SKM-1 (cell line): ENCODE measurements around the gene LANCL2.
A peak's percentile ranks its signal among the peaks of the same experiment; 100 is the strongest.

ENCODE experiments used
- DNase-seq: peaks from one replicate; lab custom pipeline; 2025; ENCODE audit not compliant: unreplicated experiment; lab: John Stamatoyannopoulos, UW

Gene LANCL2

DNA sequence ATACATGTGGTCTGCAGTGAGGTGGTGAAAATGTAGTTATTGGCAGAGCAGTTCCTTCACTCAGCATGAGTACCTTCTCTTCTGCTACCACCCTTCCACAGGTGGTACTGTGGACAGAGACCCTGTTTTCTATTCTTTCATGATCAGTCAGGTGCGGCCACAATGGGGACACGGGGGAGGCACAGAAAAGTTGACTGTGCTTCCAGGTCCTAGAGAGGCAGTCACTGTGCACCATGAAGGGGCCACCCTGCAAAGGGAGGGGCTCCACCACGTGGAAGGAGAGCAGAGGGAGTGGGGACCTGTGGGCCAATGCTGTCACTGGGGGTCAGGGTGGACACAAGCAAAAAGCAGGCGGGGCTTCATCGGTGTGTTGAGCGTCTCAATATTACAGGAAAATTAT lies 3.6 kb upstream of the LANCL2 start:
- DNase-seq, result no peak

GRCh38 chr7:55362927-55363326 lies 2.2 kb upstream of the LANCL2 start:
- no peak for DNase-seq

GRCh38 chr7:55363386-55364170 lies 1.6 kb upstream of the LANCL2 start:
- no peak for DNase-seq

DNA sequence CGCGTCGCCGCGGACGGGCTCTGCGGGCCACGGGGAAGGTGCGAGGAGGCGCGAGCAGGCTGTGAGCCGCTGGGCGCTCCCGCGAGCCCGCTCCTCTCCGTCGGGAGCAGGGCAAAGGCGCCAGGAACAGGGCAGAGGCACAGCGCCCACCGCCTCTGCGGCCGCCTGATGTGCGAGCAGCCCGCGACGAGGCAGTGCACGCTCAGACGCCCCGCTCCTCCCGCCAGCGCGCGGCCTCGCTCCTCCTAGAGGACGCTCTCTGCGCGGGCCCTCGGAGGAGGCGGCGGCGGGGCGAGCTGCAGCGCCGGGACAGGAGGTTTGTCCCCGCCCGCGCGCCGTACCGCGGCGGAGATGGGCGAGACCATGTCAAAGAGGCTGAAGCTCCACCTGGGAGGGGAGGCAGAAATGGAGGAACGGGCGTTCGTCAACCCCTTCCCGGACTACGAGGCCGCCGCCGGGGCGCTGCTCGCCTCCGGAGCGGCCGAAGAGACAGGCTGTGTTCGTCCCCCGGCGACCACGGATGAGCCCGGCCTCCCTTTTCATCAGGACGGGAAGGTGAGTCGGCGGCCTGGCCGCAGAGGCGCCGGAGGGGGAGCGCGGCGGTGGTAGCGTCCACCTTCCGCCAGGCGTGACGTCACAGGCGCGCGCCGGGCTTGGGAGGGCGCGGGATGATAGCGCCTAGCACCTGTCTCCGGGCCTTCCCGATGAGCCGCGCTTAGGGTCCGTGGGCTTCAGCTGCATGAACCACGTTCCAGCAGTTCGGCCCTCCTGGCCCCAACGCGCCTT lies 731 bp downstream of the LANCL2 start:
- DNase-seq, result peak; percentile 40

GRCh38 chr7:55366461-55367070 lies 1.4 kb downstream of the LANCL2 start:
- DNase-seq, result no peak

DNA sequence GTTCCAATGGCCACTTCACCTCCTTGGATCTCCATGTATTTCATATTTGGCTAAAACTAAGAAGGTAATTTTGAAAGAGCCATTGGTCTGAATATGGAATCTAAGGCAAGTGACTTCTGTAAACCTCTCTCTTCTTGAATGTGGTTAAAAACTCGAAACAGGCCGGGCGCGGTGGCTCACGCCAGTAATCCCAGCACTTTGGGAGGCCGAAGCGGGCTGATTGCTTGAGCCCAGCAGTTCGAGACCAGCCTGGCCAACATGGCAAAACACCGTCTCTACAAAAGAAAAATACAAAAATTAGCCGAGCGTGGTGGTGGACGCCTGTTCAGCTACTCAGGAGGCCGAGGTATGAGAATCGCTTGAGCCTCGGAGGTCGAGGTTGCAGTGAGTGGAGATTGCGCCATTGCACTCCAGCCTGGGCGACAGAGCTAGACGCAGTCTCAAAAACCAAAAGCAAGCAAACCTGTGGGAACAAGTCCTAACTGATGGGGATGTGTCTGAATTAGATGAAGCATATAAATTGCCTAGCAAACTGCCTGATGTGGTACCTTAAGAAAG lies 2.2 kb downstream of the LANCL2 start:
- DNase-seq, result no peak

DNA sequence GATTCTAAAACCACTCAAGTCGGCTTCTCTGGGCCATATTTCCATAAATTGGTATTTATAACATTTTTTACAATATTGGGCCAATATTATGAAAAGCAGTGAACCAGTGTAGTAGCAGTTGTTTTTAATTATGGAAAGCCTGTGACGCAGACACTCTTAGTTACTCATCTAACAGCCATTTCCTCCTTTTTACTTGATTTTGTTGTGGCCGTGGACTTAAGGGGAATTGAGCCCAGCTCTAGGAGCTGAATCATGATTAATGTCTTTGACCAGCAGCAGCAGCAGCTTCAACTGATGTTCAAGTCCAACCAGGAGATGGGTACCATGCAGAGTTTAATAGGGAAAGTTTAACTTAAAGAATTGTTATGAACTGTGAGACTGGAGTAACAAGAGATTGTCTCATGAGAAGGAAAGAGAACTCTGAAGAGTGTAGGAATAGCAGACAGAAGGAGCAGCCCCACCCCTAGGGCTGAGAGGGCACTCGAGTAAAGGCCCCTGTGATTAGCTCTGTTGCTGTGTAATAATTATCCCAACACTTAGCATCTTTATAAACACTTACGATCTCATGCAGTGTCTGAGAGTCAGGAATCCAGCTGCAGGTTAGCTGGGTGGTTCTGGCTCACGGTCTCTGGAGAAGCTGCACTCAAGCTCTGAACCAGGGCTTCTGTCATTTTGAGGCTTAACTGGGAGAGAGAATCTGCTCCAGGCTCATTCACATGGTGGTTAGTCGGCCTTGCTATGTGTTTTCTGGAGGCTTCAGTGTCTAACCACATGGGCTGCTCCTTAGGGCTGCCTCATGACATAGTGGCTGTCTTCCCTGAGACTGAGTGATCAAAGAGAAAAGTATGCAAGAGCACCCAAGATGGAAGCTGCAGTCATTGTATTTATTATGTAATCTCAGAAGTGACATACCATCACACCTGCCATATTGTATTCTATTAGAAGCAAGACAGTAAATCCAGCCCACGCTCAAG lies 4.6 kb downstream of the LANCL2 start:
- DNase-seq, result no peak

DNA sequence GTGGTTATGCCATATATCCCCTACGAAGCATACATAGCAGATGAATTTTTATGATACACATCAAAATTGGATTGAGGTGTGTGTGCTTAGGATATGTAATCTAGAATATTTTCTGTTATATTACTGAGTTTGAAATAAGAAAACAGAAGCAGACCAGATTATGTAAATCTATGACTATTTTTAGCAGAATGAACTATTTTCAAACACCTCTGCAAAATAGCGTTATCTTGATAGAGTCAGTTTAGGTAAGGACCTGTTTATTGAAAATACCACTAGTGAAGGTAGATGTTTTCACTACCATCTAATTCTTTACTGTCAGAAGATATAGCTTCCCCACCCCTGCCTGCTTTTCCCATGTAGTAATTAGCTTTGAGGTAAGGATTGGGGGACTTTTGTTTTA lies 9.1 kb downstream of the LANCL2 start:
- DNase-seq, result no peak

DNA sequence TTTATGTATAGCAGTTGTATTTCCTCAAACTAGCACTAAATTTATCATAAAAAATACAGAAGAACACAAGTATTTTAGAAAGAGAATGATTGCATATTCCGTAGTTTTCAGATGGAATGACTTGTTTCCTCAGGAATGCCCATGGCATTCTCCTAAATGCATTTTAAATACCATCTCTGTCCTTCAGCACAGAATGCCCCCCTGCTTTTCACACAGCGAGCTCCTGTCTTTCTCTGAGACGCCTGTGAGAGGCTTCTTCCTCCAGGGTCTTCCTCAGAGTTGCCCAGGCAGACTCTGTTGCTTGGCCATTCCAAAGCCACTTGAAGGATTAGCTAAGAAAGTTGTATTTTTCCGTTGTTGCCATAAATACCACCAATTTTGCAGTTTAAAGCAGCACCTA lies 10.1 kb downstream of the LANCL2 start:
- DNase-seq, result no peak

DNA sequence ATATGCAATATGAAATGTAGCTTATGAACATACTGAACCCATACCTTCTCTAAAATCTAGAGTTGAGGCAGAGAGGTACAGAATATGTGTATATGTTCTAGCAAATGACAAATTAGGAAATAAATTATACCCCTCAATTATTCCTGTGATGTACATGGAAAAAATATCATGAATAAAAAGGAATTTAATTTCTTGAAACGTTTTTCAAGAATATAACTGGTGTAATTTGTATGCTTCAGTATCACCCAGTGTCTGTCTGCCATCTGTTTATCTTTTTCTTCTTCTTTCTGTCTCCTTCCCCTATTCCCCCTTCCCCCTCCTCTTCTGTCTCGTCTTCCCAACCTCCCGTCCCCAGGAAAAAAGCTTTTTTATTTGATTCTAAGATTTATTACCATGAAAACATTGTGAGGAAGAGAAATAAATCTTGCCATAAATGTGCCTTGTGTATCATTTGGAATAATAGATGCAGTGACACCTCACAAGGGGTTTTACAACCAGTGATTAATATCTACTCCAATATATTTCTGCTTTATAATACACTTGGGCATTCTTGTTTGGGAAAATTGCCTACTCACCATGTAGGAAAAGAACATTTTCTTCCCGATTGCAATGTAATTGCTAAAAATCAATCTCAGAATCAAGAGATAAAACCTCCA lies 12.2 kb downstream of the LANCL2 start:
- no peak for DNase-seq

DNA sequence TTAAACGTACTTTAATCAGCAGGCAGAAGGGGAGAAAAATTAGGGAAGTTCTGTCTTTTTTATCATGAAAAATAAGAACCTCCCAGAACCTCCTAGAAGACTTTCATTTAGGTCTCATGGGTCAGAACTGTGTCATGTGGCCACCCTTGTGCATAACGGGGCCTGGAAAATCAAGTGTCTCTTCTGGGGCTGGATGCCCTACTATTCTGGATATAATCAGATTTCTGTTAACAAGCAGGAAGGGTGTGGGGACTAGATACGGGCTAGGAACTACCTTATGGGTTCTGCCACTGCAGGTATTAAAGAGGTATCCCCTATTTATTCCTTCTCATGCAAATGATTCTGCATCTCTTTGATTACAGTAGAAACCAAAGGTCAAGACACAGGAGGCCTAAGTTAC lies 14.1 kb downstream of the LANCL2 start:
- no peak for DNase-seq

GRCh38 chr7:55381189-55381588 lies 16.1 kb downstream of the LANCL2 start:
- no peak for DNase-seq

DNA sequence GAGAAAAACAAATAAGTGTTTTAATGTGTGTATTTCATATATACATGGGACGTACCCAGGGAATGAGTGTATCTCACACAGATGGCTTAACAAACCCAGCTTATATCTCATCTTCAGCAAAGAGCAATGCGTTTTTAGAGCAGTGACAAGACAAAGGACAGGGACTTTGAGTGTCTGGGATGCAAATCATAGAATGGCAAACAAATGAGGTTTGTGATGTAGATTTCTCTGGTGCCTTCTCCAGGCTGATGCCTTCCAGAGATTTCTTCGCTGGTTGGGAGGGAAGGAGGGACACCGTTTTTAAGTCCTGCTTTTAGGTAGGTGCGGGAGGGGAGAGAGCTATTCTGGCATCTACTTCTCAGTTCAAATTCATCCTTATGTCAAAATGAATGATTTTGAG lies 16.6 kb downstream of the LANCL2 start:
- no peak for DNase-seq

- DNase-seq, result no peak
Measured at GRCh38 chr7:55382251-55382650, 17.1 kb downstream of the LANCL2 start.

- no peak for DNase-seq
Measured at GRCh38 chr7:55386541-55386940, 21.4 kb downstream of the LANCL2 start.

GRCh38 chr7:55387062-55387965 lies 22.2 kb downstream of the LANCL2 start:
- DNase-seq, result no peak

DNA sequence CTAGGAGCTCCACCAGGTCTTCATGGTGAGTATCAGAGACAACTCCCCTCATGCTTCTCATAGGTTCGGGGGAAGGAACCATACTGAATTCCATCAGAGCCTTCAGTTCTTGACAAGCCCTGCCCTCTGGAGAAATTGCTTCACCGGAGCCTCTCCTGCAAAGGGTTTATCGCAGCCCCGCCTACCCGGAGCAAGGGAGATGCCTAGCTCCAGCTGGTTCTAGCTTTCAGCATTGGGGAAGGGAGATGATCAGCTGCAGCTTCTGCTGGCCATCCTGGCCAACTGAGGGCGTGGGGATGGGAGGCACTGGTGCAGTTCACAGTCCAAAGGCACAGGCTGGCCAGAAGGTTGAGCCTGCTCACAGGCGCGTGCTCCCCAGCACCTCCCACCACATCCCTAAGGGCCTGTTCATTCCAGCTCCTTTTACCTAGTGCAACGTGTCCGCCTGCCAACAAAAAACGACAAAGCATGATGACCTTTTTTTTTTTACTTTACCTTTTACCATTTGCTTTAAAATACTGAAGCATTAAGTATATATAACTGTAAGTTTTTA lies 31.2 kb downstream of the LANCL2 start:
- DNase-seq, result no peak

DNA sequence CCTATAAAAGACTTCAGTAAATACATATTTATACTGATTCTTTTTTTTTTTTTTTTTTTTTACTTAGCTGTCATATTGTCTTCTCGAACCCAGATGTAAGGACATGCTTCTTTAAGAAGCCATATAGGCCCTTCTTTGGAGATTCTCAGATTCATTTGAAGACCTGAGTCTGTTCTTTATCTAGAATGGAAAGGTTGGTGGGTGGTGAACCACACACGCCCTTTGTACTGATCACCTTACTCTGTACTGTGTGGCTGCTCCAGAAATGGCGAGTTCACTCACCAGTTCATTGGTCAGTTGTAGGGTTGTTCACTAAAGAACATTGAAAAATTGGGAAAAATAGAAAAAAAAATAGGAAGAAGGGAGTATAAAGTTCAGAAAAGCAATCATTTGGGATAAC lies 32.5 kb downstream of the LANCL2 start:
- DNase-seq, result no peak

DNA sequence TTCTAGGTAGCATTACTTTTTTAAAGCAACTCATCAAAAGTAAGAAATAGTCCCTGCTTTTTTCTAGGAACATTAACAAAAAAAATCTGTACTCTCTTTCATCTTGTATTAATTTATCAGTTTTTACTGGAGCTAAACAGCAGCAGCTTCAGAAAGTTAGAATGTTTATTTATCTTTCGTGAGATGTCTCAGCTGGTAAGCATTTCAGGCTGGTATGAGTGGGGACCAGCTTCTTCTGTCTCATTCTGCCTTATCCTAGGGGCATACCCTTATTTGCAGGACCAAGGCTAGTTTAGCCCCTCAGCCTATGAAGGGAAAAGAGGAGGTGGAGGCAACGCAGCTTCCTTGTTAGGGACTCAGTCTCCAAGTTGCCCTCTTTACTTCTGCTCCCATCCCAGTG lies 35.1 kb downstream of the LANCL2 start:
- DNase-seq, result no peak
